Measurements from ENCODE around the gene MDM4. TPM values are rescaled to one million over a fixed set of nuclear protein-coding genes. Genes with fewer than 3 reads are reported as not detected.

The MDM4 gene
- polyA plus RNA-seq, 2 of the 4 experiments (the other 2 are of a cell fraction), result 4.6 to 48.9 TPM

GRCh38 chr1:204473400-204473965, 42.7 kb upstream of the MDM4 start:
- Histone ChIP-seq H3K4me2 (no peak overlapping the region), H3K27ac (no peak overlapping the region), H3K4me3 (no peak overlapping the region), H3K9me3 (no peaks in the 10 kb centered on the region), H3K4me1 (peaks cover 8% of the 10 kb centered on the region; the same call in 1 of the 3 replicates)
- POLR2A ChIA-PET, result no interaction called here
- TF ChIP-seq PBX3 (IDR thresholded peaks at IDR 0.05) (no peak), ELK1 (IDR thresholded peaks at IDR 0.05; ENCODE audit: low read depth, low read length) (no peak), TP53 (CRISPR knock-in tag; IDR thresholded peaks at IDR 0.05) (no peak), ESRRA (IDR thresholded peaks at IDR 0.05; ENCODE audit: borderline replicate concordance, low read length) (no peak), RNF2 (IDR thresholded peaks at IDR 0.05; ENCODE audit: borderline replicate concordance, low read depth) (no peak), MAZ (IDR thresholded peaks at IDR 0.05; ENCODE audit: borderline replicate concordance, low read depth, low read length) (no peak), EHF (CRISPR knock-in tag; IDR thresholded peaks at IDR 0.05) (no peak), POLR2AphosphoS2 (conservative IDR thresholded peaks at IDR 0.05; ENCODE audit: low read length) (no peak), E2F6 (IDR thresholded peaks at IDR 0.05; ENCODE audit: borderline replicate concordance, low read depth) (no peak), MAFK (IDR thresholded peaks at IDR 0.05; ENCODE audit: partially characterized antibody) (no peak), CBX8 (IDR thresholded peaks at IDR 0.05) (no peak), NFE2L2 (conservative IDR thresholded peaks at IDR 0.05; ENCODE audit: low read length) (no peak), POLR2A (IDR thresholded peaks at IDR 0.05; ENCODE audit: low read length) (no peak), SREBF2 (IDR thresholded peaks at IDR 0.05) (no peak), BCL3 (IDR thresholded peaks at IDR 0.05) (no peak), RCOR1 (IDR thresholded peaks at IDR 0.05; ENCODE audit: low read depth, low read length) (no peak)
- WGBS (ENCODE audit: missing lambda C conversion rate), result 97% methylated on average over 1 of the region's 1 CpG
- FAIRE-seq, result no peak
- no peak for ATAC-seq
- no peak for DNase-seq (ENCODE audit: low read depth in 1 of 2, low spot score in 1 of 2)
- CTCF ChIA-PET, result interaction anchor here (0.6 to 3.8 kb wide), 6 partner anchors 18 to 545 kb away, joined by 3 to 13 read pairs (median 4); partner anchors contain the start of gene PIK3C2B

- H3K4me3 ChIP-seq, result no peak overlapping the region
- no peak for DNase-seq (ENCODE audit: low read depth in 1 of 2, low spot score in 1 of 2)
- no peak overlapping the region for H3K27ac ChIP-seq
- FAIRE-seq, result no peak
- H3K4me2 ChIP-seq, result no peak overlapping the region
- peaks cover 8% of the 10 kb centered on the region; the same call in 1 of the 3 replicates for H3K4me1 ChIP-seq
- WGBS (ENCODE audit: missing lambda C conversion rate), result 82% methylated on average over 9 of the region's 9 CpGs
- CTCF ChIA-PET, result interaction anchor here (0.8 to 1.7 kb wide), 6 partner anchors 10 to 176 kb away, joined by 3 to 6 read pairs (median 3); no protein-coding TSS in a partner anchor
- POLR2A ChIA-PET, result no interaction called here
- no peaks in the 10 kb centered on the region for H3K9me3 ChIP-seq
- ATAC-seq, result no peak
- TF ChIP-seq ATOH8 (CRISPR knock-in tag; IDR thresholded peaks at IDR 0.05; ENCODE audit: low read depth), result no peak
- TF ChIP-seq HMGXB4 (CRISPR knock-in tag; IDR thresholded peaks at IDR 0.05; ENCODE audit: borderline replicate concordance), result no peak
- no peak for TF ChIP-seq REST (IDR thresholded peaks at IDR 0.05)
- TF ChIP-seq NFE2L2 (conservative IDR thresholded peaks at IDR 0.05; ENCODE audit: low read length), result no peak
- TF ChIP-seq PBX3 (IDR thresholded peaks at IDR 0.05), result no peak
- TF ChIP-seq BCL3 (IDR thresholded peaks at IDR 0.05), result no peak
- no peak for TF ChIP-seq RFX5 (IDR thresholded peaks at IDR 0.05)
- no peak for TF ChIP-seq GATA3 (IDR thresholded peaks at IDR 0.05; ENCODE audit: borderline replicate concordance)
Observed at GRCh38 chr1:204475656-204476432, 40.4 kb upstream of the MDM4 start.

All from A549 (cell line).